Cardiac septum (tissue), 1 donor: ENCODE data around the gene ADAMTS12. TPM values are rescaled to one million over a fixed set of nuclear protein-coding genes. Genes with fewer than 3 reads are reported as not detected.
"Not testable (repeated sequence)": the region's sequence is repeated elsewhere in the genome, so short reads cannot be mapped to it uniquely, and the experiment has no call there.

Experiments used
- DNase-seq: peaks from one replicate; pipeline ENCODE4 v3.0.0-alpha.2; 2020; ENCODE audit warnings: low spot score
- intact Hi-C: fragments of 100-400 bp; cut with DNase I; formaldehyde crosslinking; loops from one replicate; pipeline ENCODE4 v1.14.0; 2022
- total RNA-seq: library from RNA; stranded (reverse); fragmentation: NEBNext Ultra II Directional; extraction: Animal tissue kit (Norgen Biotek cat#: 25700); gene quantifications from one replicate; pipeline ENCODE4 v1.2.1, GENCODE V29; 2021
- donor health status: DM: no; HTN: no; CAD: no.

Gene ADAMTS12
- total RNA-seq, 1 donor from 2014 or later = 2.8 TPM

DNA sequence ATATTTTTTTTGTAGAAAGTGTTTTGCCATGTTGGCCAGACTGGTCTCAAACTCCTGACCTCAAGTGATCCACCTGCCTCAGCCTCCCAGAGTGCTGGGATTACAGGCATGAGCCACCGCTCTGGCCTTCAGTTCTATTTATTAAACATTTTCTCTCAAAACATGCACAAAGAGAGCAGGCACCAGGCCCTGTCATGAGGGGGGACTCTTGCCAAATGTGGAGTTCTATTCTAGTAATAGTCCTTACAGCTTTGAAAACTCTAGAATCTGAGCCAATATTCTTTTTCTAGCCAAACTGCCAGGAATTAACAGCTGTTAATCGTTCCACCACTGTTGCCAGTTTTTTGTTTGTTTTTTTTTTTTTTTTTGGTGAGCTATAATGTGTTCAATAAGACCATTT, 326.5 kb downstream of the ADAMTS12 start:
- intact Hi-C loops = no loop called here
- no peak for DNase-seq

DNA sequence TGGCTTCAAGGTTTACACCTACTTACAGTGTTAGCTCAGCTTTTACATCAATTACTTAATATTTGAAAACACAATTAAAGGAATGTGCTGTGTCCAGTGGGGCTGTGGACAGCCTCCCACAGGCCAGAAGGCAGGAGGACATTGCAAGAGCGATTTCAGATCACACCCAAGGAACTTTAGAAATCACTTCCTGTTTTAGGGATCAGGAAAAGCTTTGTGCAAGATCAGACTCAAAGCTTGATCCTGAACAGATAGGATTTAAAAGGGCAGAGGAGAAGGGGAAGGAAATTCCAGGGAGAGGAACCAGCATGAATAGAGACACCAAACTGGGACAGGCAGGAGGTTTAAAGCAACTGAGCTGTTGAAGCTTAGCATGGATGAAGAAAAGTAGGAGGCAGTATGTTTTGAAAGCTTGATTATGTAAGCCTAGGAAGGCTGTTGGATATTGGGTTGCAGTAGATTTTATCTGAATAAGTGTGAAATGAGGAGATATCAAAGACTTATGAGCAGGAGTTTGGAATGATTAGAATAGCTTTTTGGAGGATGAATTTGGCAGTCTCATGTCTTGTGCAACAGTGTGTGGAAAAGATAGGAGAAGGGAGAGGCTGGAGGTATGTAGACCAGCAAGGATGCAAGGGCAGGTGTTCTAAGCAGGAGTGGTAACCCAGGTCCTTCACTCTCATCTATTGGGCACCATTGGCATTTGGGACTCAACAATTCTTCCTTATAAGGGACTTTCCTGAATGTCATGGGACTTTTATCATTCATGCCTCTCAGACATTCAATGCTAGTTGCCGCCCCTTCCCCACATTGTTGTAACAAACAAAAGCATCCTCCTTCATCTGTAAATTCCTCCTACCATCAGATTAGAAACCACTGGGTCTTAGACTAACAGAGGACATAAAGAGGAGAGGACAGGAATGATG, 327.5 kb downstream of the ADAMTS12 start:
- intact Hi-C loops = no loop called here
- no peak for DNase-seq

DNA sequence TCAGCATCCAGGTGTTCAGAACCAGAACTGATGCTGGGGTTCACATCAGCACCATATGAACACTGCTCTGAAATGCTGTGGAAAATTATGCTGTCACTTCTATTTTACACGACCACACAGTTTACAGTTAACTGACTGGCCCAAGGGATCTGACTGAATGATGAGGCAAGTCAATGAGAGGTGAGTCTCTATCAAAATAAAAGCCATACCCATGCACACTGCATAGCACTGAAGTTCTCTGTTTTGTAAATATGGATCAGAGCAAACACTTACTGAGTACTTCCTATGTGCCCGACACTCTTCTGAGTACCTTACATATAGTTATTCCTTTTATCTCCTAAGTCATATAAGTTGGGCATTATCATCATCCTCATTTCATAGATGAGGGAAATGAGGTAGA, 328.3 kb downstream of the ADAMTS12 start:
- DNase-seq = no peak
- intact Hi-C loops = no loop called here

DNA sequence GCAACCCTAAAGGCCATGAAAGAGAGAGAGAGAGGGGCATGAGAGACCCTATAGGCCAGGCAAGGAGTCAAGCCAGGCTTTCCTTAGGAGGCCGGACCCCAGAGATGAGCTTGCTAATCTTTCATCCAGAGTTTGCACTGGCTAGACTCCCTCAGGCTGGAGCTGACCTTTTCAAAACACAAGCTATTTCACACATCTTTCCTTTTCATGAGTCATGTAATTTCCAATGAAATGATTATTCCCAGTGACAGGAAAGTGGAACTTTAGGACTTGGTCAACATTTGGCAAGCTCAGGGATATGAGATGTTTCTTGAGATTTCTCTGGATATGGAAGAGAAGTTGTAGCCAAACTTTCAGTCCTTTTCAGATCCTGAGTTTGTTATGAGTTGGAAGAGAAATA, 333.3 kb downstream of the ADAMTS12 start:
- intact Hi-C loops = no loop called here
- DNase-seq = no peak

DNA sequence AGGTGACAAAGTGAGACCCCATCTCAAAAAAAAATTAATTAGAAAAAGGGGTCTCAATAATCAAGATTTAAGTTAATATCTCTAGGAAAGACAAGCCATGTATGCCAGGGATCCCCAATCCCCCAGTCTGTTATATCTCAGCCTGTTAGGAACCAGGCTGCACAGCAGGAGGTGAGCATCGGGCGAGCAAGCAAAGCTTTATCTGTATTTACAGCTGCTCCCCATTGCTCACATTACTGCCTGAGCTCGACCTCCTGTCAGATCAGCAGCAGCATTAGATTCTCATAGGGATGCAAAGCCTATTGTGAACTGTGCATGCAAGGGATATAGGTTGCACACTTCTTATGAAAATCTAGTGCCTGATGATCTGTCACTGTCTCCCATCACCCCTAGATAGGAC, 334.2 kb downstream of the ADAMTS12 start:
- intact Hi-C loops = no loop called here
- no peak for DNase-seq

DNA sequence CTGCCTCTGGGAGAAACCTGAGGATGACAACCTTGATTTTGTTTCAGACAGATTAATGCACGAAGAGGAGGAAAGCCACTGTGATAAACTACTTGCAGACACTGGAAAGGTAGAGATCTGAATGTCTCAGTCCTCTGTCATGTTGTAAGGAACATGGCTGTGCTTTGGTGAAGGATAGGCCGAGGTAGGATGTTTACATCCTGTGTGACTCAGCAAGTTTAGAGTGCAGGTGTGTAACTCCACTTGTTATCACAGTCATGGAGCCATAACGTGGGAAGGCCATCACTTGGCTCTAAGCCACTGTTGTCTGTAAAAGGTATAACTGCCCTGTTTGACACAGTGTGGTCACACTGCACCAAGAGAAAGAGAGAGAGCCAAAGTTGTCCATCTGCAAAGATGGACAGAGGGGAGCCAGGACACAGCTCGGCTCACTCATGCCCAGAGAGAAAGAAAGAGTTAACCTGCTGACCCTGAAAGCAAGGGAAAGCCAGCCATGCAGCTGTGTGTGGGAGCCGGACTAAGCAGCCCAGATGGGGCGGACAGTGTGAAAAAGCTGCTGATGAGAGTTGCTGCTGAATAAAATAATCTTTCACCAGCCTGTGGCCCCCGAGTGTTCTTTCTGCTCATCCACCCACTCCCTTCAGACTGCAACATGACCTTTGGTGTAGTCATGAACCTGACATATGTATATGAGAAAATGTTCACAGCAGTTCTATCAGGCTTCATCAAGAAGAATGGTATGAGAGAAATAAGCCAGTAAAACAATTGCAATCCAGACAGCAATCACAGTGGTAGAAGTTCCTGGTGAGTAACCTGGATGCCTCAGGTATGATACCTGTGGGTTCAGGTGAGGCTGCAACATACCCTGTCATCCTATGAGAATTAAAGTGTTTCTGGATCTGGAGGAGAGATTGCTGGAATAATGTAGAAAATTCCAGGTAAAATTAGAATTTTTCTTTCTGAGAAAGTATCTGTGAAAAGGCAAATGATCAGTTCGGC, 335.2 kb downstream of the ADAMTS12 start:
- no peak for DNase-seq

DNA sequence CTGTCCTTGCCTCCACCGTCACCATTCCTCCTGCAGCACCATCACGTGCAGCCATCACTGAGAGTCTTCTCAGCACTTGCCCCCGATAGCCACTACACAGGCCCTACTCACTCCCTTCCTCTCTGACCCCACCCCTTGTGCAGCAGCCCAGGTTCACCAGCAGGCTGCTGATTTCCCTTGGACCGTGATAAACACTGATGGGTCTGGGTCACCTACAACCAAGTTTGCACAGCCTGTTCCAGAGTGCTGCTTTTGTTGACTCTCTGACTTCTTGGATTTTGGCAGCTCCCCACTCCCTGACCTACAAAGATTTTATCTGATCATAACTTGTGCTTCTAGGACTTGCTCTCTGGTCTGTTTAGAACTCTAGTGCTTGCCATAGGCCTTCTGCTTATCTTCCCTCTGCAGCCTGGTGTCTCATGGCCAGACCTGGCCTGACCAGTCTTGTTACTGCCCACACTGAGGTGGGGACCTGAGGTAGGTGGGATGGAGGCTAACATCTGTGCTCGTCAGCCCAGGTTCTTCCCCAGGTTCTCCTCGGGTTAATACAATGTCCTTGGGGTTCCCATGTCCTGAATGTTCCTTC, 341.7 kb downstream of the ADAMTS12 start:
- no peak for DNase-seq
- intact Hi-C loops = no loop called here

More for the DNA sequence above, 335.2 kb downstream of the ADAMTS12 start:
- intact Hi-C loops = no loop called here

DNA sequence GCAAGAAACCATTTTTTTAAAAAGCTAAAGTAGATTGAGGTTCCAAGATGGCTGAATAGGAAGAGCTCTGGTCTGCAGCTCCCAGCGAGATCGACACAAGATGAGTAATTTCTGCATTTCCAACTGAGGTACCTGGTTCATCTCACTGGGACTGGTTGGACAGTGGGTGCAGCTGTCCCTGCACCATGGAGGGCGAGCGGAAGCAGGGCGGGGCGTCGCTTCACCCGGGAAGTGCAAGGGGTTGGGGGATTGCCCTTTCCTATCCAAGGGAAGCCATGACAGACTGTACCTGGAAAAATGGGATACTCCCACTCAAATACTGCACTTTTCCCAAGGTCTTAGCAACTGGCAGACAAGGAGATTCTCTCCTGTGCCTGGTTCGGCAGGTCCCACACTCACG, 352.0 kb downstream of the ADAMTS12 start:
- intact Hi-C loops, DNase-seq: not testable (repeated sequence)

DNA sequence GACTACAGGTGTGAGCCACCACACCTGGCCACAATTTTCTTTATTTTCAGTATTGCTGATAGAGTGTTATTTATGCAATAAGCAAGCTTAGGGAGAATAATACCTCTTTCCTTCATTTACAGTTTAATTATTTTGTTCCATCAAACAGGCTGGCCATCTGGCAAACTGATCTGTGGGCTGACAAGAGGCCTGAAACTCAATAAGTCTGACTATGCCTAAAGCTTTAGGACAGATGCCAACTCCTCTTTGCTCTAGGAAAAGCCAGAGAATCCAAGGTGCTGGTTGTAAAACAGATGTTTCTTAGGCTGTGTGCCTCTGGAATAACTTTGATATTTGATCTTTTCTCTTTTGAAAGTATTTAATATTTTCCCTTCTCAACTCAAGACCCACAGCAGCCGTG, 352.6 kb downstream of the ADAMTS12 start:
- intact Hi-C loops = no loop called here
- no peak for DNase-seq

DNA sequence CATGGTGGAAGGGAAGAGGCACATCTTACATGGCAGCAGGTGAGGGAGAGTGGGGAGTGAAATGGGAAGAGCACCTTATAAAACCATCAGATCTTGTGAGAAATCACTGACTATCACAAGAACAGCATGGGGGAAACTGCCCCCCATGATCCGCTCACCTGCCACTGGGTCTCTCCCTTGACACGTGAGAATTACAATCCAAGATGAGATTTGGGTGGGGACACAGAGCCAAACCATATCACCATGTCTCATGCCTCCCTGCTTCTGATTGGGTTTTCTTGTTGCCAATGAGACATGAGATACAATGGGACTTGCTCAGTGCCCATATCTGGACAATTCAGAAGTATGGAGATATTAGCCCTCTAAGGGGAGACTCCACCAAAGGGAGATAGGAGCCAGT, 353.6 kb downstream of the ADAMTS12 start:
- no peak for DNase-seq
- intact Hi-C loops = no loop called here

DNA sequence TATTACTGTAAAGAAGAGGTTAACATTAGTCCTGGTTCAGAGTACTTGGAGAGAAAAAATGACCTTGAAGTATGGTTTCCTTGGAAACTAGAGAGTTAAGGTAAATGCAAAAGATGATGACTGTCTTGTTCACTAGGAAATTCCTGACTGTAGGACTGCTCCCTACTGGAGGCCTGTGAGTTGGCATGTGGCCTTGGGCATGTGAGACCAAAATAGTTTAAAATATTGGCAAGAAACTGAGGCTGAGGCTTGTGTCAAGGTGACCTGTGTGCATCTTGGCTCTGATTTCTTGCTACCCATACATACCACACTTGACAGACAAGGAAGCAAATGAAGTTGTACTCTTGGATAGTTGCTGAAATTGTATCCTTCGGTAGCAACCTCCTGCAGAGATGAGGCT, 354.6 kb downstream of the ADAMTS12 start:
- no peak for DNase-seq
- intact Hi-C loops = no loop called here

DNA sequence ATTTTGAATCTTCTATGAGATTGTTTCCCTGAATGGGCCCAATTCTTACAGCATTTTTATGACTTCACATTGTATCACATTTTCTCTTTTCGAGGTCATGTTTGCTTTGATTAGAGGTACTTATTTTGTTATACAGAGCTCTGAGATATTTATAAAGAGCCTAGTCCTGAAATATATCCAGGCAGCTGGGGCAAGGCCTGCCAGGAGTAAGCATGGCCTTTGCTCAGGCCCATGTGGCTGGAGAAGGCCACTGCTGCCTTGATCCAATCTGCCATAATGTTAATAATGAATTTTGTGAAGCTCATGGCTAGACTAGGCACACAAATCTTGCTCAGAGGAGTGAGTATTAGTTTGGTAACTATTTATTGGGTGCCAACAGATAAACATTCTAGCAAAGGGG, 355.0 kb downstream of the ADAMTS12 start:
- intact Hi-C loops = no loop called here
- no peak for DNase-seq

DNA sequence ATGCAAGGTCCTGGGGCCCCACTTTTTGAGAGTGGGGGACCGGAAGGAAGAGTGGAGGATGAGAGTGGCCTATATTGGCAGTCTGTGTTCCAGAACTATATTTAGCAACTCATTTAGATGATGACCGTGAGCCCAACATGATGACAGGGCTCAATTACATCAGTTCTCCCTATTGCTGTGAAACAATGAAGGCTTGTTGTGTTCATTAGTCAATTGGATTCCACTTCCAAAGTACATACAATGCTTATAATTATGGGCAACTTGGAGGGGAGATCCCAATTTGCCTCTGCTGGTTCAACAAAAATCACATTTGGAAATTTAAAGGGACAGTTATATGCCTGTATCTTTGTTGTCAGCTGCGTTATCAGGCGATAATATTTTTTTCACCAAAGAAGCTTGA, 360.0 kb downstream of the ADAMTS12 start:
- no peak for DNase-seq
- intact Hi-C loops = no loop called here

DNA sequence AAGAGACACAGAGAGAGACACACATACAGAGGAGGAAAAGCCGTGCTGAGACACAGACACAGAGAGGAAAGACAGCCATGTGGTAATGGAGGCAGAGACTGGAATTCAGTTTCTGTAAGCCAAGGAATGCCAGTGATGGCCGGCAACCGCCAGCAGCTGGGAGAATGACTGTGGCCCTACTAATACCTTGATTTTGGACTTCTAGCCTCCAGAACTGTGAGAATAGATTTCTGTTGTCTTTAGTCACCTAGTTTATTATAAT, 360.8 kb downstream of the ADAMTS12 start:
- DNase-seq = no peak
- intact Hi-C loops = no loop called here

DNA sequence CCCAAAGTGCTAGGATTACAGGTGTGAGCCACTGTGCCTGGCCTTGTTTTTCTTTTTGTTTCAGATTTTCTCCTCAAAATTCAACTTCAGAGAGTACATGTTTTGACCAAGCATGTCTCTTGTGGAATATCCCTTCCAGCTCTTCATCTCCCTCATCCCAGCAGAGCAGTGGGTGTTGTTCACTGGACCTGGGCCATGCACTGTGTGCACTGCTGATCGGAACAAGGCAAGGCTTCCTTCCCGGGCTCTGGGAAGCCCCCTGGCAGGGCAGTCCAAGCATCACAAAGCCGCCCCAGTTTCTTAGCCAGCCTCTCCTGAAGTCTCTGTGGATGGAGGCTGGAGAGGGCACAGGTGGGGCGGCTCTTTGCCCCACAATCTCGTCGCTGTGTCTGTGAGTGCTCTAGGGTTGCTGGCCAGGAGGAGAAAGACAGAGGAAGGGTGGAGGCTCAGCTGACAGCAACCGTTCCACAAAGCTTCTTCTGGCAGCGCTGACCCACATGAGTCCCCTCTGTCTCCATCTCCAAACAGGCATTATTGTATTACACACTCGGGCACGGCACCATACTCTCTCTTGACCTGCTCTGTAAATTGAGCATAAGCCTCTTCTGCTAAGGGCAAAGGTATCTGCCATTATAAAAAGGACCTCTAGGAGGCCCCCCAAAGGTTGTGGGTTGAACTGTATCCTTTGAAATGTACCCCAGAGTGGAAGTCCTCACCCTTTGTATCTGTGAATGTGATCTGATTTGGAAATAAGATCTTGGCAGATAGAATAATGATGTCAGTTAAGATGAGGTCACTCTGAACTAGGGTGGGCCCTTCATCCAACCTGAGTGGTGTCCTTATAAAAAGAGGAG, 361.4 kb downstream of the ADAMTS12 start:
- intact Hi-C loops = no loop called here
- DNase-seq = no peak

DNA sequence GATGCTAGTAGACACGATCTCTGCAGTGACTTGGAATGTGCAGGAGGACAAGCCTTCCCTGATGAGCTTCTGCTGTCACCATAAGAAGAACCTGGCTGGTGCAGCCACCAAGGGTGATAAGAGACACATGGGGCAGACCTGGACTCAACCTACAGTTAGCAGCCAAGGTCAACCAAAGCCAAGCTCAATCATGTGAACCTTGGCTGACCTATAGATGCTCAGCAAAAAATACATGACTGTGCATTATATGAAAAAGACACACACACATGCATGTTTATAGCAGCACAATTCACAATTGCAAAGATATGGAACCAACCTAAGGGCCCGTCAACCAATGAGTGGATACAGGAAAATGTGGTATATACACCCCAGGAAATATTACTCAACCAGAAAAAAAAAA, 364.1 kb downstream of the ADAMTS12 start:
- no peak for DNase-seq
- intact Hi-C loops = no loop called here

DNA sequence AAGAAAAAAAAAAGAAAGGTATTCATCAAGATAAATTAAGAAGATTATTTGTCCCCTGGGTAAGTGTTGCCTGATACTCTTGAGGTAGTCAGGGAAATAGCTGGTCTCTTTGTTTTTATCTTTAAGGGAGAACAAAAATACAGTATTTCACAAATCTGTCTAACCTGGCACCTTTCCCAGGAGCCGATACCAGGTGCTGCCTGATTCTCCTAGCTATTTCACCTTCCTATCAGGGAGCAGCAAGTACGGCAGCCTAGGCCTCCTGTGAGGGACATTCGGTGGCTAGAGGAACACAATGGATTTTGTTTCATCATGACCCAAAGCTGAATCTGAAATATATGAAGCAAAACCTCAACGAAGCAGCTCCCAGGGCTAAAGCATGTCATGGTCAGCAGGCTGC, 365.0 kb downstream of the ADAMTS12 start:
- intact Hi-C loops = no loop called here
- DNase-seq = no peak

DNA sequence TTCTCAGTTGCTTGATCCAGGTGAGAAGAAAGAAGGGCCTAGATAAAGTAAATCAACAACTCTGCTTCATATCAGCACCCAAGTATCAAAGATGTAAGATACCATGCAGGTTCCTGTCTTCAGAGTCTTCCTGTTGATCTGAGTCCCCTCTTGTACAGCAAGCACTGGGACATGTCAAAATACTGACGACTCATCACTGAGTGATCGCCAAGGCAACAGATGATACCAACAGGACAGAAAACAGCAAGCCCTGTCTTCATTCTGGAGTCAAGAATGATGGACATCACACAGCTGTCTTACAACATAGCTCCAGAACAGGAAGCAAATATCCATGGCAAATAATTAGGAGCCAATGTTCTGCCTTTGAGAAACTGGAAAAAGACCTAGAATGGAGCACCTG, 367.3 kb downstream of the ADAMTS12 start:
- intact Hi-C loops = no loop called here
- no peak for DNase-seq

DNA sequence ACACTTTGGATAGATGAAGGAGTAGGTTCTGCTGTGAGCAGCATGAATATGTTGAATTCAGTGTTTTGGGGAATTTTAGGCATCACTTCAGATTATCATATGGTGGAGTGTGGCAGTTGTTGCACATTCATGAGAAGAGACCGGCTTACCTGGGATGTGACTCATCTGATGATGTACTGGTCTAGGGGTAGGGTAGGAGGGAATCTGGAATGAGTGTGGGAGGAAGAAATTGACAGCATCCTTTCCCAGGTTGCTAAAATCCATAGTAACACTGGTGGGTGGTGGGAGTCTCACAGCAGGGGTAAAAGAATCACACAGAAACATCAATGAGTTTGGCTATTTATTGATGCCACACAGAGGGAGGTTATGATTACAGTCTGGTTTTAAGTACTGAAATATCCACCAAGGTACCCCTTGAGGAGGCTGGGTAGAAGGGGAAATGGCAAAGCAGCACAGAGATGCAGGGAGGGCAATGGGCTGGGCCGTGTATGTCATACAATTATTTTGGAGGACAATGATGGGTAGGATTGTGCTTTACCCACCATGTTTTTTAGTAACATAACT, 368.5 kb downstream of the ADAMTS12 start:
- intact Hi-C loops = no loop called here
- no peak for DNase-seq
